Calu3 (cell line): ENCODE results near the gene DRAM1. TPM values are rescaled to one million over a fixed set of nuclear protein-coding genes. Genes with fewer than 3 reads are reported as not detected.

Experiments
- BruUV-seq: library from RNA; stranded (reverse); fragments of 400-500 nt; replicated peaks from 2 replicates; lab custom pipeline; 2021; lab: Mats Ljungman, UMichigan
- CTCF ChIA-PET: fragments of 300-600 bp; sonication (Branson Sonifier 250); formaldehyde crosslinking; loops from one replicate; lab custom pipeline; 2022; ENCODE audit warnings: antibody characterized with exemption; lab: Charles Lee
- DNase-seq: peaks from one replicate; pipeline ENCODE4 v3.0.0; 2022
- H3K27ac Mint-ChIP-seq: one replicate; pipeline ENCODE4 v1.8.0; 2022; ENCODE audit warnings: mixed read lengths; ENCODE audit not compliant: unreplicated experiment
- H3K27me3 Mint-ChIP-seq: one replicate; pipeline ENCODE4 v1.8.0; 2022; ENCODE audit warnings: mixed read lengths; ENCODE audit not compliant: unreplicated experiment
- H3K36me3 Mint-ChIP-seq: one replicate; pipeline ENCODE4 v1.8.0; 2022; ENCODE audit warnings: mild to moderate bottlenecking, moderate library complexity, mixed read lengths; ENCODE audit not compliant: insufficient read depth, unreplicated experiment
- H3K4me1 Mint-ChIP-seq: one replicate; pipeline ENCODE4 v1.8.0; 2022; ENCODE audit warnings: mild to moderate bottlenecking, low read depth, mixed read lengths; ENCODE audit not compliant: unreplicated experiment
- H3K4me3 Mint-ChIP-seq: one replicate; pipeline ENCODE4 v1.8.0; 2022; ENCODE audit warnings: mild to moderate bottlenecking, low read depth, moderate library complexity, mixed read lengths; ENCODE audit not compliant: unreplicated experiment
- H3K9me3 Mint-ChIP-seq: one replicate; pipeline ENCODE4 v1.8.0; 2022; ENCODE audit warnings: low read depth, mixed read lengths; ENCODE audit not compliant: unreplicated experiment
- CTCF ChIP-seq: fragments of 200-600 bp; IDR thresholded peaks from one replicate; pipeline ENCODE4 v1.8.0; 2022; ENCODE audit warnings: antibody characterized with exemption; ENCODE audit not compliant: unreplicated experiment
- intact Hi-C: fragments of 100-400 bp; cut with micrococcal nuclease; formaldehyde crosslinking; loops from one replicate; pipeline ENCODE4 v1.10.0; 2022; ENCODE audit not compliant: unreplicated experiment
- total RNA-seq: library from RNA; stranded (reverse); gene quantifications from 2 replicates; pipeline ENCODE4 v1.2.3, GENCODE V29; 2022

DRAM1 gene
- total RNA-seq, 1 experiment from 2014 or later = 28.1 TPM

GRCh38 chr12:101924618-101925017 is 47.2 kb downstream of the DRAM1 start:
- no peak overlapping the region for H3K27ac Mint-ChIP-seq
- CTCF ChIA-PET = no interaction called here
- DNase-seq = no peak
- no TSS peak for BruUV-seq
- no peak overlapping the region for H3K4me3 Mint-ChIP-seq
- no peak for TF ChIP-seq CTCF
- H3K4me1 Mint-ChIP-seq = no peaks in the 10 kb centered on the region
- H3K27me3 Mint-ChIP-seq = no peaks in the 10 kb centered on the region
- intact Hi-C loops = no loop called here
- no peaks in the 10 kb centered on the region for H3K36me3 Mint-ChIP-seq
- no peaks in the 10 kb centered on the region for H3K9me3 Mint-ChIP-seq

GRCh38 chr12:101925361-101925760 is 48.0 kb downstream of the DRAM1 start:
- Mint-ChIP-seq H3K36me3 (no peaks in the 10 kb centered on the region), H3K4me1 (no peaks in the 10 kb centered on the region), H3K4me3 (no peak overlapping the region), H3K27ac (no peak overlapping the region), H3K27me3 (no peaks in the 10 kb centered on the region), H3K9me3 (no peaks in the 10 kb centered on the region)
- BruUV-seq = no TSS peak
- intact Hi-C loops = no loop called here
- no peak for TF ChIP-seq CTCF
- CTCF ChIA-PET = no interaction called here
- no peak for DNase-seq

GRCh38 chr12:101925935-101926334 is 48.6 kb downstream of the DRAM1 start:
- intact Hi-C loops = no loop called here
- CTCF ChIA-PET = no interaction called here
- Mint-ChIP-seq H3K4me1 (no peaks in the 10 kb centered on the region), H3K9me3 (no peaks in the 10 kb centered on the region), H3K4me3 (no peak overlapping the region), H3K27me3 (no peaks in the 10 kb centered on the region), H3K36me3 (no peaks in the 10 kb centered on the region), H3K27ac (no peak overlapping the region)
- TF ChIP-seq CTCF = no peak
- no TSS peak for BruUV-seq
- DNase-seq = no peak

GRCh38 chr12:101927036-101927435 is 49.7 kb downstream of the DRAM1 start:
- CTCF ChIA-PET = no interaction called here
- H3K27me3 Mint-ChIP-seq = no peaks in the 10 kb centered on the region
- H3K27ac Mint-ChIP-seq = no peak overlapping the region
- intact Hi-C loops = no loop called here
- BruUV-seq = no TSS peak
- TF ChIP-seq CTCF = no peak
- H3K9me3 Mint-ChIP-seq = no peaks in the 10 kb centered on the region
- no peaks in the 10 kb centered on the region for H3K4me1 Mint-ChIP-seq
- no peak for DNase-seq
- H3K4me3 Mint-ChIP-seq = no peak overlapping the region
- no peaks in the 10 kb centered on the region for H3K36me3 Mint-ChIP-seq
